Suprapubic skin (tissue), 3 donors: ENCODE results near the gene PCBD1.

Experiments used
- POLR2A ChIP-seq, 2 donors: fragments of 450-650 bp; IDR thresholded peaks; one replicate each; pipeline ENCODE4 v1.6.1; 2017; ENCODE audit warnings: antibody characterized with exemption in 2 of 2, mild to moderate bottlenecking in 2 of 2, moderate library complexity in 2 of 2
- TF ChIP-seq, protein P1 (sequence below), 2 donors: fragments of 200-600 bp in 1 of 2; fragments of 450-650 bp in 1 of 2; sonication (generic) in 1 of 2; IDR thresholded peaks; one replicate each; pipeline ENCODE4 v1.5.1; 2016 to 2019; ENCODE audit warnings: antibody characterized with exemption in 2 of 2, mild to moderate bottlenecking in 1 of 2, moderate library complexity in 1 of 2

DNA sequence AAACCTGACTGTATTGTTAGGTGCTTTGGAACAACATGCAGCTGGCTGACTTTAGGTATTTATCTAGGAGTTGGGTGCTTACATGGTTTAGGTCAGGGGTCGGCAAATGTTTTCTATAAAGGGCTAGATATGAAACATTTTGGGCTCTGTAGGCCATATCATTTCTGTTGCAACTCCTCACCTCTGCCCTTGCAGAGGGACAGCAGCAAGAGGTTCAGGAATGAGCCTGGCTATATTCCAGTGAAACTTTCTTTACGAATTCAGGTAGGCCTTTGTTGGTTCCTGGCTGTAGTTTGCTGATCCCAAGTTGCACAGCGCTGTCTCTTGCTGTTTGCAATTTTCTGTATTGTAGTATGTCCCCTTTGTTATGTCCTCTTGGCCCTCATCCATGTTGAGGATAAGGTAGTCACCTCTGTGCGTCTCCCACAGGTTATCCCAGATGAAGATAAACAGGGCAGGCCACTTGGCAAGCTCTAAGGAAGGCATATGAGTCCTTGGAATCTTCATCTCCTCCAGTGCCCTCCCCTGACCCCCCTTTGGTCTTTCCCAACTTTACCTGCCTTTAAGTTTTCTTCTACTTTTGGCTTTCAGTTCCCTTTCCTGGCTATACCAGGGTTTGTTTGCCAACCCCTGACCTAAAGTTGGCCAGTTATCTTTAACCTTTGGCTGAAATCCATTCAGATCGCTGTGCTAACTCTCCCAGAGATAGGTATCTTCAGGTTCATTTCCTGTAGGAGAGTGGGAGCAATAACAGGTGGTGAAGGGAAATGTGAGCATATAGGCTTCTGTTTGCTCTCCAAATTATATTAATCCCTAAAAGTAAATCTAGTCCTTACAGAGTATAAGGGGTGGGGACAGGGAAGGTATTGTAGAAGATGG, 36.5 kb downstream of the PCBD1 start:
- TF ChIP-seq POLR2A (IDR thresholded peaks at IDR 0.05), result no peak
- TF ChIP-seq, protein P1, sequence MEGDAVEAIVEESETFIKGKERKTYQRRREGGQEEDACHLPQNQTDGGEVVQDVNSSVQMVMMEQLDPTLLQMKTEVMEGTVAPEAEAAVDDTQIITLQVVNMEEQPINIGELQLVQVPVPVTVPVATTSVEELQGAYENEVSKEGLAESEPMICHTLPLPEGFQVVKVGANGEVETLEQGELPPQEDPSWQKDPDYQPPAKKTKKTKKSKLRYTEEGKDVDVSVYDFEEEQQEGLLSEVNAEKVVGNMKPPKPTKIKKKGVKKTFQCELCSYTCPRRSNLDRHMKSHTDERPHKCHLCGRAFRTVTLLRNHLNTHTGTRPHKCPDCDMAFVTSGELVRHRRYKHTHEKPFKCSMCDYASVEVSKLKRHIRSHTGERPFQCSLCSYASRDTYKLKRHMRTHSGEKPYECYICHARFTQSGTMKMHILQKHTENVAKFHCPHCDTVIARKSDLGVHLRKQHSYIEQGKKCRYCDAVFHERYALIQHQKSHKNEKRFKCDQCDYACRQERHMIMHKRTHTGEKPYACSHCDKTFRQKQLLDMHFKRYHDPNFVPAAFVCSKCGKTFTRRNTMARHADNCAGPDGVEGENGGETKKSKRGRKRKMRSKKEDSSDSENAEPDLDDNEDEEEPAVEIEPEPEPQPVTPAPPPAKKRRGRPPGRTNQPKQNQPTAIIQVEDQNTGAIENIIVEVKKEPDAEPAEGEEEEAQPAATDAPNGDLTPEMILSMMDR (IDR thresholded peaks at IDR 0.05), result no peak
